Prostate gland (tissue), 2 donors: ENCODE results near the gene COL16A1. TPM values are rescaled to one million over a fixed set of nuclear protein-coding genes. Genes with fewer than 3 reads are reported as not detected.
A peak's percentile ranks its signal among the peaks of the same experiment; 100 is the strongest.

ENCODE experiments used
- DNase-seq: peaks from one replicate; pipeline ENCODE4 v3.0.0-alpha.2; 2019; ENCODE audit warnings: low spot score
- H3K27ac ChIP-seq, 2 donors: fragments of 200-600 bp; sonication (generic); 2 replicates each; pipeline ENCODE4 v1.5.1; 2017 to 2019
- H3K27me3 ChIP-seq: fragments of 200-600 bp; sonication (generic); replicated peaks from 2 replicates; pipeline ENCODE4 v1.5.1; 2019; ENCODE audit not compliant: insufficient read depth
- H3K36me3 ChIP-seq, 2 donors: fragments of 200-600 bp; sonication (generic); 1 replicate in 1 of 2; 2 replicates in 1 of 2; pipeline versions ENCODE4 v1.5.1 to v1.8.1; 2017 to 2019
- H3K4me1 ChIP-seq: fragments of 200-600 bp; sonication (generic); replicated peaks from 2 replicates; pipeline ENCODE4 v1.5.1; 2019
- H3K4me3 ChIP-seq, 2 donors: fragments of 200-600 bp; sonication (generic); 2 replicates each; pipeline ENCODE4 v1.5.1; 2017 to 2019
- H3K9me3 ChIP-seq: fragments of 200-600 bp; sonication (generic); 2 replicates; pipeline ENCODE4 v1.5.1; 2017
- POLR2A ChIP-seq: fragments of 450-650 bp; IDR thresholded peaks from one replicate; pipeline ENCODE4 v1.6.1; 2016; ENCODE audit warnings: antibody characterized with exemption, mild to moderate bottlenecking
- POLR2AphosphoS5 ChIP-seq: sonication (generic); formaldehyde crosslinking; IDR thresholded peaks from one replicate; pipeline ENCODE4 v1.6.1; 2017; ENCODE audit warnings: antibody characterized with exemption
- WGBS: methylation state at CpG from one replicate; pipeline ENCODE4 v1.1.5; 2018; 5-methylcytosine and 5-hydroxymethylcytosine counted together
- intact Hi-C: fragments of 100-400 bp; cut with DNase I; formaldehyde crosslinking; loops from one replicate; pipeline ENCODE4 v1.14.2; 2022
- total RNA-seq, 2 donors: library from RNA; depleted of rRNA; stranded (reverse); fragments of >200 nt; gene quantifications; one replicate each; pipeline ENCODE4 v1.1.0, GENCODE V29; 2016
- TF ChIP-seq, protein P1 (sequence below), 4 experiments: fragments of 200-600 bp in 2 of 4; fragments of 450-650 bp in 2 of 4; sonication (generic) in 2 of 4; IDR thresholded peaks; 1 replicate in 3 of 4; 2 replicates in 1 of 4; pipeline ENCODE4 v1.5.1; 2016 to 2019; ENCODE audit warnings: antibody characterized with exemption in 4 of 4, mild to moderate bottlenecking in 2 of 4, moderate library complexity in 2 of 4

Gene COL16A1
- total RNA-seq, 2 donors from 2014 or later = 45.3 to 89.4 TPM

DNA sequence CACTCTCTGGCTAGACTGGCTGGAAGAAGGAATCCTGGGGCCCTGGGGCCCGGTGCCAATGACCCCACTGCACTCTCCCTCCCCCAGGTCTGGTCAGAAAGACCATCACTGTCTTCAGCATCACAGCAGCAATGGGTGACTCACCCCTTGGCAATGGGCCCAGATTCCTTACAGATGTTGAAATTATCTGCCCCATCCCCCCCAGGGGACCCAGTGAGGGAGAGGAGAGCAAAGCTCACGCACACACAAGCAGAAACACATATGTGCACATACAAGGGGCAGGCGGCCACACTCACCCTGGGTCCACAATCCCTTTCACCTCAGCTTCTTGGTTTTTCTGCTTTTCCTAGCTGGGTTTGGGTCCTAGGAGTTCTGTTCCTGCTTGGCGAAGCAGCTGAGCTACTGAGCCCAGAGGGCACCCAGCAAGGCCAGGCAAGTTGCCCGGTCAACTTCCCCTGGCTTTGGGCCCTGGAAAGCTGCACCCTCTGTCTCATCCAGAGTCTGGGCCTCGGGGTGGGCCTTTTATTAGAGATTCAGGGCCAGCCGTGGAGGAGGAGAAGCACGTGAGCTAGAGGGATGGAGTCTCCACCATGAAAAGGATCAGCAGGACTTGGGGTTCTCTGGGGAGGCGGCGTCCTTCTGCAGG is 2.6 kb downstream of the COL16A1 start:
- no peaks in the 10 kb centered on the region for H3K27me3 ChIP-seq
- peak; percentile 72 for DNase-seq
- peaks cover 17% of the 10 kb centered on the region for H3K4me1 ChIP-seq
- TF ChIP-seq POLR2AphosphoS5 (peak; percentile 70), POLR2A (no peak)
- TF ChIP-seq, protein P1, sequence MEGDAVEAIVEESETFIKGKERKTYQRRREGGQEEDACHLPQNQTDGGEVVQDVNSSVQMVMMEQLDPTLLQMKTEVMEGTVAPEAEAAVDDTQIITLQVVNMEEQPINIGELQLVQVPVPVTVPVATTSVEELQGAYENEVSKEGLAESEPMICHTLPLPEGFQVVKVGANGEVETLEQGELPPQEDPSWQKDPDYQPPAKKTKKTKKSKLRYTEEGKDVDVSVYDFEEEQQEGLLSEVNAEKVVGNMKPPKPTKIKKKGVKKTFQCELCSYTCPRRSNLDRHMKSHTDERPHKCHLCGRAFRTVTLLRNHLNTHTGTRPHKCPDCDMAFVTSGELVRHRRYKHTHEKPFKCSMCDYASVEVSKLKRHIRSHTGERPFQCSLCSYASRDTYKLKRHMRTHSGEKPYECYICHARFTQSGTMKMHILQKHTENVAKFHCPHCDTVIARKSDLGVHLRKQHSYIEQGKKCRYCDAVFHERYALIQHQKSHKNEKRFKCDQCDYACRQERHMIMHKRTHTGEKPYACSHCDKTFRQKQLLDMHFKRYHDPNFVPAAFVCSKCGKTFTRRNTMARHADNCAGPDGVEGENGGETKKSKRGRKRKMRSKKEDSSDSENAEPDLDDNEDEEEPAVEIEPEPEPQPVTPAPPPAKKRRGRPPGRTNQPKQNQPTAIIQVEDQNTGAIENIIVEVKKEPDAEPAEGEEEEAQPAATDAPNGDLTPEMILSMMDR (IDR thresholded peaks at IDR 0.05) = no peak
- no peaks in the 10 kb centered on the region for H3K9me3 ChIP-seq
- 25% methylated on average over 10 of the region's 10 CpGs for WGBS
- intact Hi-C loops = loop anchor here (2.0 kb wide), 1 partner anchor 14 kb away; no protein-coding TSS in a partner anchor
- H3K27ac ChIP-seq = peak overlapping the region; percentile 59
- H3K4me3 ChIP-seq = no peak overlapping the region
- no peaks in the 10 kb centered on the region for H3K36me3 ChIP-seq

DNA sequence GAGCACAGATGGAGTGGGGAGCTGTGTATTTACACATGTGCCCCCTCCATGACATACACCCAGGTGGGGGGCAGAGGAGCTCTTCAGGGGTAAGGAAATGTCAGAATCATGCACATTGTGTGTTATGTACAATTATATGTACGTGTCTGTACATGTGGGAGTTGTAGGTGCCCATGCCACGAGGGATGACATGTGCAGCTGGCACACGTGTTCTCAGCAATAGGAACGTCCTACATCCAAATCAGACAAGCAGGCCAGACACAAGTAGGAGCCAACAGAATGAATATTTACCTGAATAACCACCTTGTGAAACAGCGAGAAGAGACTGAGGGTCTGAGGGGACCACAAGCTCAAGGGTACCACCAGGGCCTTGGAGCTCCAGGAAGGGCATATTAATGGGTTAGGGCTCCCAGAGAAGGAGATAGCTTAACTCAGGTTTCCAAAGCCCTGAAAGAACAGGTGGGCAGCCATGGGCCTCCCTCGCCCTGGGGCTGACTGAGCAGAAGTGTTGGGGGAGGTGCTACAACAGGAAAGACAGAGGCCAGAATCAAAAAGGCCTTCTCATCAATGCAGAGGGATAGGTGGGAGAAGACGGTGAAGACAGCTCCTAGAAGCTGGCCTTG is 3.2 kb downstream of the COL16A1 start:
- Histone ChIP-seq H3K36me3 (no peaks in the 10 kb centered on the region), H3K4me1 (peaks cover 15% of the 10 kb centered on the region), H3K4me3 (no peak overlapping the region), H3K27me3 (no peaks in the 10 kb centered on the region), H3K27ac (peak overlapping the region; percentile 59), H3K9me3 (no peaks in the 10 kb centered on the region)
- TF ChIP-seq POLR2AphosphoS5 (no peak), POLR2A (no peak)
- TF ChIP-seq, protein P1 (IDR thresholded peaks at IDR 0.05) = no peak
- no peak for DNase-seq
- intact Hi-C loops = loop anchor here (2.0 kb wide), 1 partner anchor 14 kb away; no protein-coding TSS in a partner anchor
- WGBS = 34% methylated on average over 7 of the region's 7 CpGs

DNA sequence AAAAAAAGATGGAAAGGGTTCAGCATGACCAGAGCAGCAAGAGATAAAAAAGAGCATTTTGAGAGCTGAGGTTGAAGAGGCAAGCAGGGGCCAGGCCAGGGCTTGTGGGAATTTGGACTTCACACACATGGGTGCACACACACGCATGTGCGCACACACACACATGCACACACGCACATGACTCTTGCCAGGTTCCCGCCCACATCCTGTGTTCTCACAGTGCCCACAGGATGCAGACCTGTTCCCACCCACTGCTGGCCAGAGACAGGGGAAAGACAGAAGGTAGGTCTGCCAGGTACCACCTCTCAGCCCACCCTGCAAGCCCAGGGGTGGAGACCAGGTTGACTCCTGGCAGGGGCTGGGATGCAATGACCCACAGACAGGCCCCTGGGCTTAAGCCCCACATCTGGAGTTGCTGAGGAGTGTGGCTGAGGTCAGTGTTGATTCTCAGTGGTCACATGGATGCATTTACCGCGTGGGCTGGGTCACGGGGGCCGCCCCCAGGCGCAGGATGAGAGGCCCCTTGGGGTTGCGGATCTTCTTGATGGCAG is 4.4 kb downstream of the COL16A1 start:
- no peaks in the 10 kb centered on the region for H3K9me3 ChIP-seq
- WGBS = 83% methylated on average over 10 of the region's 10 CpGs
- no peak for DNase-seq
- no peak overlapping the region for H3K27ac ChIP-seq
- peaks cover 8% of the 10 kb centered on the region for H3K4me1 ChIP-seq
- H3K36me3 ChIP-seq = no peaks in the 10 kb centered on the region
- intact Hi-C loops = no loop called here
- TF ChIP-seq POLR2A (no peak), POLR2AphosphoS5 (no peak)
- TF ChIP-seq, protein P1 (IDR thresholded peaks at IDR 0.05) = no peak
- H3K27me3 ChIP-seq = no peaks in the 10 kb centered on the region
- no peak overlapping the region for H3K4me3 ChIP-seq

DNA sequence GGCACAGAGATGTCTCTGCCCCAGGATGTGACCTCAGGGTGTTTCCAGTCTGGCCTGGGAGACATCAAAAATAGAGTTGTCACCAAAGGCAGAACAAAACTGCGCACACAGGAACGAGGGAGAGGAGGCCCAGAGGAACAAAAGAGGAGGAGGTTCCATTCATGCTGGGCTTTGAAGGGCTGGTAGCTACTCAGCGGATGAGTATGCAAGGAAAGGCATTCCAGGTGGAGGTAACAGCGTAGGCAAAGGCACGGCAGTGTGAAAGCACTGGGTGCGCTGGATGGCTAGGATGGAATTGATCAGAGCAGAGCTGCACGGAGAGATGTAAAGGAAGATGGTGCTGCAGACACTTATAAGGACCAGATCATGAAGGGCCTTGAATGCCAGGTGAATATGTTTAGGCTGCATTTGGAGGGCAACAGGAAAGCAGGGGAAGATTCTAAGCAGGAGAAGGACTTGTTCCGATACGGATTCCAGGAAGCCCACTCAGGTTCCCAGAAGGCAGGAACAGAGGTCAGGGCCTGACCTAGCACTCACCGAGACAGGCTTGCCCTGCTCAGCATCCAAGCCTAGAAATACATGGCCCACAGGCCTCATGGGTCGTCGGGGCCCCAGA is 6.3 kb downstream of the COL16A1 start:
- peaks cover 7% of the 10 kb centered on the region for H3K4me1 ChIP-seq
- no peaks in the 10 kb centered on the region for H3K36me3 ChIP-seq
- no peak for DNase-seq
- H3K4me3 ChIP-seq = no peak overlapping the region
- TF ChIP-seq, protein P1 (IDR thresholded peaks at IDR 0.05) = no peak
- TF ChIP-seq POLR2A = no peak
- TF ChIP-seq POLR2AphosphoS5 = no peak
- no peak overlapping the region for H3K27ac ChIP-seq
- no peaks in the 10 kb centered on the region for H3K9me3 ChIP-seq
- no peaks in the 10 kb centered on the region for H3K27me3 ChIP-seq
- intact Hi-C loops = no loop called here
- WGBS = 86% methylated on average over 12 of the region's 12 CpGs
